GM19240 (cell line): ENCODE data around the gene MYO7B.

Source experiments
- DNase-seq: peaks from one replicate; pipeline ENCODE4 v3.0.0; 2011; ENCODE audit warnings: low spot score; ENCODE audit not compliant: insufficient read length

Gene MYO7B

DNA sequence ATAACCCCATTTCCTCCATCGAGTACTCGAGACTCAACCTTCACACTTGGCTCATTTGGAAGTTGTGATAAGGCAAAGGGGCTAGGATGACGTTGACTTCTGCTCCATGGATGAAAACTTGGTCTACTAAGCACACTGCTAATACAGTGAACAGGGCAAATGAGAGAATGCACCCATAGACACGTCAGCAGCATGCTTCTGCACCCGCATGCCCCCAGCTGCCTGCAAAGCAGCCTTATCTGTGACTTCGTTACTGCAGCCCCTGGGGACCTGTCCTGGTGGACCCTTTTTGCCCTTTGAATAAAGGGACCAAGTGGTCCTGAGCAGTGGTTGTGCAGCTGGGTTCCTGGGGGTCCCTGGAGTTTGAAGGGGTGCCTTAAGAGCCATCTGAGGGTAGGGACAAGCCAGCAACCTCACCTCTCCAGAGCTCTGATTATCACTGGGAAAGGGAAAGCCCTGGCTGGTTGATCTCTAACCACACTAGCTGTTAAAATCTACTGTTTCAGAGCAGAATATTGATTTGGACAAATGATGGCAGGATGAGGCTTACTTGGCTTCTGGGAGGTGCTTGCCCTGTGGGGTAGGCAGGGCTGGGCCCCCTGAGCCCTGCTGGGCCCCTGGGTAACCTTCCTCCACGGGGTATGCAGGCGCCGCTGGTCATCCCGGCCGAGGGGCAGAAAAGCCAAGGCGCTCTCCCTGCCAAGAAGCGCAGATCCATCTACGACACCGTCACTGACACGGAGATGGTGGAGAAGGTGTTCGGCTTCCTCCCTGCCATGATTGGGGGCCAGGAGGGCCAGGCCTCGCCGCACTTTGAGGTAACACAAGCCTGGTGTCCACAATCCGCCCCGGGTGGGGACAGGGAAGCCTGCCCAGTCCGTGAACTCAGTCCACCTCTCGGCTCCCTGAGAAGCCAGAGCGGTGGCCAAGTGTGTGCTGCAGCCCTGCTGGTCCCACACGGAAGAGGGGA is 72.9 kb downstream of the MYO7B start:
- DNase-seq: no peak

DNA sequence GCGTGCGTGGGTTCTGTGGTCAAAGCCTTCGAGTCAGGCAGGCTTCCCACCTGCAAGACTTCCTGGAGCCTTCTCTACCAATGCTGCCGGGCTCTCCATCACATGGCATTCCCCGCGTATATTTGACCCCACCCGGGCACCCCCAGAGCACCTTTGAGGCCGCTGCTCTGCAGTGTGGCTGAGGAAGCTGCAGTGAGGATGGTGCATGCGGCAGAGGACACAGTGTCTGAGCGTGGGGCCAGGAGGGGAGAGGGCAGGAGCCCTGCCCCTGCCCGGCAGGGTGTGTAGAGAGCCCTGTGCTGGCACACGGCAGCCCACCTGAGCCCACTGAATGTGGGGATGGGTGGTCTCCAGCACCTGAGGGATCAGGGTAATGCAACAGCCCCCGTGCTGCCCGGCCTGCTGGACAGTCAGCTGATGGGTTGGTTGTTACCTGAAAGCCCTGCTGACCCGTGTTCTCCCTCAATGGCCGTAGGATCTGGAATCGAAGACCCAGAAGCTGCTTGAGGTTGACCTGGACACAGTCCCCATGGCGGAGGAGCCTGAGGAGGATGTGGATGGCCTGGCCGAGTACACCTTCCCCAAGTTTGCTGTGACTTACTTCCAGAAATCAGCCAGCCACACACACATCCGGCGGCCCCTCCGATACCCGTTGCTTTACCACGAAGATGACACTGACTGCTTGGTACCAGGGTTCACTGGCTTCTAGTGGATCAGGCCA is 73.7 kb downstream of the MYO7B start:
- DNase-seq: no peak

DNA sequence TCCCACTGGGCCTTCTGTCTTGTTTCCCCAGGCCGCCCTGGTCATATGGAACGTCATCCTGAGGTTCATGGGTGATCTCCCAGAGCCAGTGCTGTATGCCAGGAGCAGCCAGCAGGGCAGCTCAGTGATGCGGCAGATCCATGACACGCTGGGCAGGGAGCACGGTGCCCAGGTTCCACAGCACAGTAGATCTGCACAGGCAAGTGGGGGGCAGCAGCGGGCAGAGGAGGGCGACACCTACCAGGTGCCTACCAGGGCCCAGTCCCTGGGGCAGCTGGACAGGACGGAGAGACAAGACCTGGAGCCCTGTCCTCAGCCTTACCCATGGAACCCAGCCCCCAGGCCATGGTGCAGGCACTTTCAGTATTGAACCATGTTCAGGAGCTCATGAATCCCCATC is 74.3 kb downstream of the MYO7B start:
- no peak for DNase-seq

DNA sequence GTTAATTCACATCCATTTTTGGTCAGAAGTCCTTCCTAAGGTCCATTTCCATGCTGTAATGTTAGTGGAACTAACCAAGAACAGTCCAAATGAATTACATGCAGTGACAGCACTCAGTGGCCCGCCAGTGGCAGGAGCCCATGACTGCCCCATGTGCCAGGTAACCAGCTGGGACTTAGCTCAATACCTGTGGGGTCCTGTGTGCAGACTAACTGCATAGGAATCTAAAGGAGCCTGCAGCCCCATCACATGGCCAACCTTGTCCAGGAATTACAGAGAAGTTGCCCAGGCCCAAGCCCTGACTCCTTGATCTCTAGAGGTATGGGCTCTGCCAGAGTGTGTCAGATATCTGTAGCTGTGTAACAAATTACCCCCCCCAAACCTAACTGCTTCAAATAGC is 75.1 kb downstream of the MYO7B start:
- DNase-seq: no peak

DNA sequence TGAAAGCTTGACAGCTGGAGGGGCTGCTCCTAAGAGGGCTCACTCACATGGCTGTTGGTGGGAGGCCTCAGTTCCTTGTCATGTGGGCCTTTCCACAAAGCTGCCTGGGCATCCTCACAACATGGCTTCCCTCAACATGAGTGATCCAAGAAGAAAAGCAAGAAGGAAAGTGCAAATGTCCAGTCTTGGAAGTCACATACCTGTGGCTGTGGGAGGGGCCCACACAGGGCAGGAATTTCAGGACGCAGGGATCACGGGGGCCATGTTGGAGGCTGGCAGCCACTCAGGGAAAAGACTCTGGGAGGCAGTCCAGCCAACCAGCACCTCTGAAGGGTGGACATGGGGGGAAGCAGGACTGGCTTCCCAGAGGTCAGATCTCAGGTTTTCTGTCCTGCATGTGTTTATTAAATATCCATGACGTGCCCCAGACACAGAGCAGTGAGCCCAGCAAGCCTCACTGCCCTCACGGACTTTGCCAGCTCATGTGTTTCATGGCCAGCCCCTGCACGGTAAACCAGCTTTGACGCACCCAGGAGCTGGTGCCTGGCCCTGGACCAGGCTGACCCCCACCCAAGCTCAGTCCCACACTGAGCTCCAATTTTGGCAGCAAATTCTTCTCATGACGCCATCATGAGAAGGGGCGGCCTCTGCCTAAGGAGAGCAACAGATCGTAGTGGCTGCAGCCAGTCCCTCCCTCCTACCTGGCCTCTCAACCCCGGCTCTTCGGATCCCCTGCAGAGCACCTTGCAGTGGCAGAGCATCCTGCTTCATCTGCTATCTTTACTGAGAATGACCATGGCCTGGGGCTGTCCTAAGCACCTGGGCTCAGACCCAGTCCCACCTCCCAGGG is 75.8 kb downstream of the MYO7B start:
- DNase-seq: no peak

DNA sequence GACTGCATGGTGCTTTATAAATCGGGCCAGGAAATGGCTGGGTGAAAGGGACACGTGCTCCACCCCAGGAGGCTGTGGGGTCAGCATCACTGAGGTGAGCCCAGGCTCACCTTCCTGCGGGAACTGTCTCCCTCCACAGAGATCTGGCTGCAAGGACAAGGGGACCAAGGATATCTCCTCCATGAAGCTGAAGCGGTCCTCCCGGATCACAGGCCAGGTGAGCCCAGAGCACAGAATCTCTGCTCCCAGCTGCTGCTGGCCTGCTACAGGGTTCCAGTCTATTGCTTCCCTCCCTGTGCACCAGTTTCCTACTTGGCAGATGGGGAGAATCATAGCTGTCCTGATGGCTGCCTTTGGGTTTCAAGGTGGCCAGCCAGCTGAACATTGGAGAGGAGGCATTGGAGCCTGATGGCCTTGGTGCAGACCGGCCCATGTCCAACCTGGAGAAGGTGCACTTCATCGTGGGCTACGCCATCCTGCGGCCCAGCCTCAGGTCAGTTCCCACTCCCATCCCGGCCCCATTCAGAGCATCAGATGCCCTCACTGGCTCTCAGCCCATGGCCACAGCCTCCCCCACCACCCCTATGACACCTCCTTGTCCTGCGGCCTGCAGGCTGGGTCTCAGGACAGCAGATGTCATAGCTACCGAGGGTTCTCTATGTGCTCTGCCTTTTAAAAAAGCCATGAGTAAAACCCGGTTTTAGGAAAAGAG is 76.8 kb downstream of the MYO7B start:
- DNase-seq: no peak

DNA sequence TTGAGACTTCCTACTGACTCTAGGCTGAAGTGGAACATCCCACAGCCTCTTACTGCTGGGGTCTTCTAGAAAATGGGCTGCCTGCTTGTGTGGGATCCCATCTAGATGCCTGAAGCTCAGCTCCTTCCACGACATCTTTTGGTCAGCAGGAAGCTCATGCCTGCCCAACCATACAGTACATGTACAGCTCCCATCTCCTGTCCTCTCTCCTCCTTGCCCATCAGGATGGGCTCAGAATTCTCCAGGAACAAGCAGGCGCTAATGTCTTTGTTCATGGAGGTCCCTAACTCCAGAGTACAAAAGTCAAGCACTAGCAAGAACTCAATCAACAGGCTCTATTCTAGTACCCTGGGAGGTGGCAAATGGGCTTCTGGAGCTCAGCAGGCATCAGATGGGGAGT is 78.8 kb downstream of the MYO7B start:
- no peak for DNase-seq

DNA sequence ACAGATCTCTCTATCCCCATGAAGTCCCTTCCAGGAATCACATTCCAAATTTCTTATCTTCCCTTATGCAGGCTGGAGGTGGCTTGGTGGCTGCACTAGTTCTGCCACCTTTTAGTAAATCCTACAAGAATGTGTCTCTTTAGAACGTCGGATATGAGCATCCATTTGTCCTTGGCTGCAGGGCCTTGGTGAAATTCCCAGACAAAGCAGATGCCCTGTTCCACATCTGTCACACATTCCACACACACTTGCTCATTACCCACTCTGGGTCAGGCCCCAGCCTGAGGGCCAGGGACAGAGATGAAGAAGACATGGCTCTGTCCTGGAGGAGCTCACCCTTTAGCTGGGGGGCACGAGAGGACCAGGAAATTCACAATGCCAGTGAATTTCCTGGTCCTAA is 79.2 kb downstream of the MYO7B start:
- DNase-seq: no peak

DNA sequence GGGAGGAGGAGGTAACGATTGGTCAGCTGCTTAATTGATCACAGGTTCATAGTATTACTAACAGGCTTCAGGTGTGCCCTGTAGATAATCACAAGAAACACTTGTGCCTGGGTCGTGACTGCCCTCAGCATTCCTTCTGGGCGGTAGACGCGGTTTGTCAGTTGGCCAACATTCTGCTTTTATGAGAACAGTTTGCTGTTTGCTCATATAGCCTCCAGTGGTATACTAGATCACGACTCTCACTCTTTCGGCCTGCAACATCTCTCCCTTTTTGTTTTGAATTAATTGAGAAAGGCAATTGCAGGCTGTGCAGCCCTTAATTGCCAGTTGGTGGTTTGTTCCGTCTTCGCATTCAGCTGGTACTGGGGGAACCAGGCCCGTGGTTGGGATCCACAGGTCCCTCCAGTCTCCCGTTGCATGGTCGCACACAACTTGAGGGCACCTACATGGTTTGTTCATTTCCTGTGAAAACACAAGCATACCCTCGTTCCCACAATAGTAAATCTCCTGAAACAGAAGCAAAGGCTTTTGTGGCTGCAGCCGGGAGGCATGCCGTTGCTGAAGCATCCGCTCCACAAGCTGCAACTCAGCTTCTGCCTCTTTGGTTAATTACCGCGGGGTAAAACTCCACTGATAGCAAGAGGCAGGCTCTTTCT is 80.2 kb downstream of the MYO7B start:
- no peak for DNase-seq

DNA sequence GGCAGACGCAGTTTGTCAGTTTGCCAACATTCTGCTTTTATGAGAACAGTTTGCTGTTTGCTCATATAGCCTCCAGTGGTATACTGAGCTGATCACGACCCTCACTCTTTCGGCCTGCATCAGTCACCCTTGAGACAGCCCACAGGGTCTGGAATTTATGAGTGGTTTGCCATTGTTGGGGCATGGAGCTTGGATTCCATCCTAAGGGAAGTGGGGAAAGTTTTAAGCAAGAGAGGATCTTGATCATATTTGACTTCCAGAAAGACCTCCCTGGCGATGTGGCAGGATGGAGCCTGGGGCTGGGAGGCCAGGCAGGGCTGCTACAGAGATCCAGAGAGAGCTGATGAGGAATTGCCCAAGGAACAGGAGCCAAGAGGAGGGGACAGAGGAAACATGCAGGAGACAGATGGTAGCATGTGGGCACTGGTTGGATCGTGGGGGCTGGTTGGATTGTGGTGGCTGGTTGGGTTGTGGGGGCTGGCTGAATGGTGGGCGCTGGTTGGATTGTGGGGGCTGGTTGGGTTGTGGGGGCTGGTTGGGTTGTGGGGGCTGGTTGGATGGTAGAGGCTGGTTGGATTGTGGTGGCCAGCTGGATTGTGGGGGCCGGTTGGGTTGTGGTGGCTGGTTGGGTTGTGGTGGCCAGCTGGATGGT is 83.2 kb downstream of the MYO7B start:
- no peak for DNase-seq

DNA sequence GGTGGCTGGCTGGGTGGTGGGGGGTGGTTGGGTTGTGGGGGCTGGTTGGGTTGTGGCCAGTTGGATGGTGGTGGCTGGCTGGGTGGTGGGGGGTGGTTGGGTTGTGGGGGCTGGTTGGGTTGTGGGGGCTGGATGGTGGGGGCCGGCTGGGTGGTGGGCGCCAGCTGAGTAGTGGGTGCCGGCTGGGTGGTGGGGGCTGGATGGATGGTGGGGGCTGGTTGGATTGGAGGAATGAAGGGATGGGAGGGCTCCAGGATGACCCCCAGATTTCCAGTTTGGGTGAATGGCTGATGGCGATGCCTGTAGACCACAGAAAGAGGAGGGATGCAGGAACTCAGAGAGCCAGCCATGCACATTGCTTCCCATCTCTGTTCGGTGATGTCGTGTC is 83.7 kb downstream of the MYO7B start:
- no peak for DNase-seq

DNA sequence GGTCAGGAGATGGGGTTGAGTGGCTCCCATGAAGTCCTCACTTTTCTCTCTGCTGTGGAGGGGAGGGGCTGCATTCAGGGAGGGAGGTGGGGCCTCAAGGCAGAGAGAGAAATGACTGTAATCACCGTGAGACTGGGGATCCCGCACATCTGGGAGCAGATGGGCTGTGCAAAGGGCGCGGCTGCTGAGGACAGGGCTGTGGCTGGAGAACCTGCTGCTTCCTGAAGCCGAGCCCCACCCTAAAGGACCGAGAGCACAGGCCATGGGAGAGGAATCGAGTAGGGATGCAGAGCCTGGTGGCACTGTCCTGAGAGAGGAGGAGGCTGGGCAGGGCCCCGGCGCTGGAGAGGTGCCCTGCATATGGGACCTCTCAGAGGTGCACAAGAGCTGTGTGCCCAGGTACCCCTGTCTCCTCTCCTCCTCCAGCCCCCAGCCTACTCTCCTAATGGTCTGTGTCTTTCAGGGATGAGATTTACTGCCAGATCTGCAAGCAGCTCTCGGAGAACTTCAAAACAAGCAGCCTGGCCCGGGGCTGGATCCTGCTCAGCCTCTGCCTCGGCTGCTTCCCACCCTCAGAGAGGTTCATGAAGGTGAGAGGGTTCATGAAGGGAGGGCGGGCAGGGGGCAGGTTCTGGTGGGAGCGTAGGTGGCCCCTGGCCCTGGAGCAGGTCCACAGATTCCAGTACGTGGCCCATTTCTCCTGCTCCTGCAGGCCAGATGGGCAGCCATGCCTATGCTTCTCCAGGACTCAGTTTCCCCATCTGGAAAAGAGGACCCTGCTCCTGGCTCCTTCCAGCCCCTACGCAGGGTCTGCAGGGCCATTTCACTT is 84.6 kb downstream of the MYO7B start:
- DNase-seq: no peak

DNA sequence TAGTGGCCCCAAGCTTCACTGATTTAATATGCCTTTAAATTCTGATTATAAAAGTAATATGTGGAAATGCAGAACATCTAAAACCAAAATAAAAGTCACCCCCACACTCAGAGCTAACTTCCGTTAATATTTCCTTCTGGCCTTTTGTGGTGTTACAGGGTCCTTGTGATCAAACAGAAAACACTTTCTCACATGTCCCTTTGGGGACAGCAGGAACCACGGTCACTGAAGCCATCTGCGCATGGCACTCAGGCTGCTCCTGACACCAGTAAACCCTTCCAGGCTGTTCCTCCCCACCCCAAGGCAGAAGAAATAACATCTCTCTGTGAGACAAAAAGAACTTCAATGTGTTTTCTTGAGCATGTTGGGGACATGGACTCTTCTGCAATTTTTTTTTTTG is 85.4 kb downstream of the MYO7B start:
- DNase-seq: no peak

DNA sequence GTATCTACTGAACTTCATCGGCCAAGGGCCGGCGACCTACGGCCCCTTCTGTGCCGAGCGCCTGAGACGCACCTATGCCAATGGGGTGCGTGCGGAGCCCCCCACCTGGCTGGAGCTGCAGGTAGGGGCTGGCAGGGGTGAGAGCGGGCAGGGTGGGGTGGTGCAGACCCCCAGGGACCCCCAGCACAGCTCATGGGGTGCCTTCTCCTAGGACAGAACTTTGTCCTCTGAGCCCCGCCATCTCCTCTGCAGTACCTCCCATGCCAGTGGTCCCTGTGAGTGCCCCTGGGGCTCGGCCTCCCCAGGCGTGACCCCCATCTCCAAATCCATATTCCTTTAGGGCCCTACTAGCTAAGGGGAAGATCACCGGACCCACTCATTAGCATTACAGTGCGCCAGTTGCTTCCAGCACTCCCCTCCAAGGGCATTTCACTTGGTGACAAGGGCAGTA is 86.5 kb downstream of the MYO7B start:
- DNase-seq: no peak

DNA sequence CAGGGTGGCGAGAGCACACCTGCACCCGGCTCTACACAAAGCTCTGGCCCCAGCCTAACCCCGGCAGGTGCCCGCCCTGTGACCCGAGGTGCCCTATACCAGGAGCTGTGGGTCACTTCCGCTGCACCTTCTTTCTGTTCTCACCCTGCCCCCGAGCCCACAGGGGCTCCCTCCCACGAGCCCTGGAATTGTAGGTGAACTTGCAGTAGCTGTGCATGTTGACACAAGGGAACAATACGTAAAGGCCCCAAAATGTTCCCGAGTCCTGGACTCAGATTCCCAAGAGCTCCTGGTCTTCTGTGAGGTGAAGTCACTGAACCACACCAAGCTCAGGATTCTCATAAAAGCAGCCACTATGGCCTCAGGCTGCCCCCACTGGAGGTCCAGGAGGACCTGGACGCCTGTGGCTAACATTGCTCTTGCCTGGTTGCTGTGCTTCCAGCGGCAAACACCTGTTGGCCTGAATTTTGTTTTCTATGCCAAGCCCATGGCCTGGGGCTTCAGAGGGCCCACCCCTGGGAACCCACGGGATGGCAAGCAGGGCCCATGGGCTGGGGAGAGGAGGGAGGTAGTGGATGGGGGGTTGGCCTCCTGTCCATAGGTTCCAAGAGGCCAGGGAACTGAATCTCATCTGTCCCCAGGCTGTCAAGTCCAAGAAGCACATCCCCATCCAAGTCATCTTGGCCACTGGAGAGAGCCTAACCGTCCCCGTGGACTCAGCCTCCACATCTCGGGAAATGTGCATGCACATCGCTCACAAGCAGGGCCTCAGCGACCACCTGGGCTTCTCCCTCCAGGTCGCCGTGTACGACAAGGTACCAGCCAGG is 87.3 kb downstream of the MYO7B start:
- DNase-seq: no peak

DNA sequence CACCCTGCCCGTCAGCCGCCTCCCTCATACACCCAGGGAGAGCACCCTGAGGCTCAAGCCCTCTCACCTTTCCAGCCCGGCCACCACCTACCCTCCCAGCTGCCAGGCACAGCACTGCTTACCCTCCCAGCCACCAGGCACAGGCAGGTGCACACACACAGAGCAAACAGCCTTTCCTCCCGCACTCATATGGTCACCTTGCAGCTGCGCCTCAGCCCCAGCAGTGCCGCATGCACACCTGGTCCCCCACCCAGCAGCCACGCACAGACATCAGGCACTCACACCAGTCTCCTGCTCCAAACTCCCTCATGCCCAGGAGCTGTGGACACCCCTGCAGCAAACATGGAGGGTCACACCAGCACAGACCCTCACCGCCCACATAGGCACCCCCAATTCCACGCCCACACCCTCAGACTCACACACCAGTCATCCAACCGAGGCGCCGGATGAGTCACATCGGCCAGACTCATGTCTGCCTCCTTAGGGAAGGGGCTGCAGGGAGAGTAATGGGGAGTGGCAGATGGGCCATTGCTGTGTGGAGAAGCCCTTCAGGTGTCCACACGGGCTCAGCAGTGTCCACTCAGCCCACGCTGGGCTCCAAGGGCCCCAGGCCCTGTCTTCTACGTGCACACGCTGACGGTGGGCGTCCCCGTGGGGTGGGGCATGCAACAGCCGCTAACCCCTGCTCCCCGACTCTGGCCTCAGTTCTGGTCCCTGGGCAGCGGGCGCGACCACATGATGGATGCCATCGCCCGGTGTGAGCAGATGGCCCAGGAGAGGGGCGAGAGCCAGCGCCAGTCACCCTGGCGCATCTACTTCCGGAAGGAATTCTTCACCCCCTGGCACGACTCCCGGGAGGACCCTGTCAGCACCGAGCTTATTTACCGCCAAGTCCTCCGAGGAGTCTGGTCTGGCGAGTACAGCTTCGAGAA is 88.2 kb downstream of the MYO7B start:
- no peak for DNase-seq

DNA sequence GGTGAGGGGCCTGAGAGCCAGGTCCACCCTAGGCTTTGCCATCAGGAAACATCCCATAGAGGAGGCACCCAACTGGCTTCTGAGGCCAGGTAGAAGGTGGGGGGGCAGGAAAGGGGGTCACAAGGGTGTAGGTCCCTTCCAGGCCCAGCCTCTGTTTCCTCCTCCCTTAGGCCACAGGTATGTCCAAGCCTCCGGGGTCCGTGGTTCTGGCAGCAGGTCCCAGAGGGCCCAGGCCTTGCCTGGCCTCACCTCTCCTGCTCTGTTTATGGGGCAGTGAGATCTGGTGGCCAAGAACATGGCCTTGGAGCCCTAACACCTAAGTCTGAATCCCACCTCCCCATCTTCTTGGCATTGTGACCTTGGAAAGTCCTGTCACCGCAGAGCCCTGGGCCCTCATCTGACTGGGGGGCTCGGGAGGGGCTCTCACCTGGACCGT is 88.9 kb downstream of the MYO7B start:
- no peak for DNase-seq
